PFSK-1 (cell line): Measurements from ENCODE around the gene NPHP4.

ENCODE experiments used
- FOXP2 ChIP-seq: optimal IDR thresholded peaks from 2 replicates; pipeline ENCODE3; 2011; ENCODE audit warnings: borderline replicate concordance, control low read depth, inconsistent platforms; ENCODE audit not compliant: insufficient read depth; ENCODE audit errors: extremely low read length, extremely low read depth
- POLR2AphosphoS5 ChIP-seq: IDR thresholded peaks from 2 replicates; pipeline ENCODE4 v1.6.1; 2012; ENCODE audit warnings: low read depth, mild to moderate bottlenecking, control low read depth, low read length, moderate library complexity

DNA sequence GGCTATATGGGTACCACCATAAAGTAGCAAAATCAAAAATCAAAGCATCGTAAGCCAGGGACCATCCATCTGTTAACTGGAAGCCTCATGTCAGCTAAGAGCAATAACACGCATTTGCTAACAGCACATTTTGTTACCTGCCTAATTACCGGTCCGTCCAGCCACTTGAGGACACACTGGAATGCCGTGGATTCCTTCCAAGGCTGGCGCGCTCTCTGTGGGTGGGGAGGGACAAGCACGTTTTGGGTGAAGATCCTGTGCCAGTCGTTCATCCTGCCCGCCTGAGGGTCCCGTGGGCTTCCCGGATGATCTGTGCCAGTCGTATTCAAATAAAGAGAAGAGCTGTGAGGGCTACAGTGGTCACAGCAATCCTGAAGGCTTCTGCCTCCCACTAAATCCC lies 6.2 kb downstream of the NPHP4 start:
- no peak for TF ChIP-seq POLR2AphosphoS5
- TF ChIP-seq FOXP2: no peak
